ENCODE data around the gene TUT7. TPM values are rescaled to one million over a fixed set of nuclear protein-coding genes. Genes with fewer than 3 reads are reported as not detected.
"Not testable (repeated sequence)": the region's sequence is repeated elsewhere in the genome, so short reads cannot be mapped to it uniquely, and the experiment has no call there.

TUT7 gene
- total and polyA plus RNA-seq, 12 donors, result 12.7 to 51.7 (median 28.7) TPM

- Histone ChIP-seq H3K4me1 (replicated peaks in 1 of 2) (peaks cover 3 to 12% of the 10 kb centered on the region in 2 donors), H3K27ac (no peak overlapping the region), H3K9me3 (replicated peaks in 1 of 3) (no peaks in the 10 kb centered on the region), H3K36me3 (replicated peaks in 1 of 2) (peaks cover 0 to 86% of the 10 kb centered on the region in 2 donors), H3K27me3 (no peaks in the 10 kb centered on the region), H3K4me3 (no peak overlapping the region)
- 78 to 86% (median 80%) methylated on average over 4 of the region's 4 CpGs for WGBS, 4 donors
- TF ChIP-seq POLR2A (IDR thresholded peaks at IDR 0.05) (no peak), CTCF (IDR thresholded peaks at IDR 0.05) (no peak)
- intact Hi-C loops (cut with DNase I), result no loop called here
- DNase-seq, result no peak
Measured at GRCh38 chr9:86303316-86303975, 50.8 kb downstream of the TUT7 start.

DNA sequence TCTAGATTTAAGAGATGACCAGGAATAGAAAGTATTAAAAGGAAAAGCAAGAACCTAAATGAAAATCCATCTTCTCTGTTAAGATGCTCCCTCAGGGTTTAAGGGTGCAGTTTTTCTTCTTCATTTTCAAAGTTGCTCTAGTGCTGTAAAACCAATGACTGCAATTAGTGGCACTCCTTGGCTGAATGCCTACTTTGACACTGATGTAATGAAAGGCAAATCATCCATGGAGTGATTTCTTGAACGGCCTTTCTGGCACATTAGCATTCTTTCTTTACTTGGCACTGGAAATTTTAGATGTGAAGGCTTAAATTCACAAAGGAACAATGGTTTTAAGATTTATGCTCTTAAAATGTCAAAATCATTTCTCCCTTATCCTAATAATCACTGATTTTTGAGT lies 52.5 kb downstream of the TUT7 start:
- Histone ChIP-seq H3K27me3 (no peaks in the 10 kb centered on the region), H3K4me1 (replicated peaks in 1 of 2) (peaks cover 3 to 13% of the 10 kb centered on the region in 2 donors), H3K27ac (no peak overlapping the region), H3K36me3 (replicated peaks in 1 of 2) (peaks cover 0 to 82% of the 10 kb centered on the region in 2 donors), H3K4me3 (no peak overlapping the region), H3K9me3 (replicated peaks in 1 of 3) (no peaks in the 10 kb centered on the region)
- no peak for DNase-seq
- 73 to 93% (median 88%) methylated on average over 1 of the region's 1 CpG for WGBS, 4 donors
- TF ChIP-seq CTCF (IDR thresholded peaks at IDR 0.05) (no peak), POLR2A (IDR thresholded peaks at IDR 0.05) (no peak)
- intact Hi-C loops (cut with DNase I), result no loop called here

GRCh38 chr9:86300701-86301100 lies 53.5 kb downstream of the TUT7 start:
- TF ChIP-seq CTCF (IDR thresholded peaks at IDR 0.05), result no peak
- no peak for TF ChIP-seq POLR2A (IDR thresholded peaks at IDR 0.05)

GRCh38 chr9:86298873-86299272 lies 55.3 kb downstream of the TUT7 start:
- 60 to 71% (median 65%) methylated on average over 10 to 11 of the region's 11 CpGs for WGBS, 4 donors
- peak in 5 of 7 donors; percentile 32 to 65 (median 56) for DNase-seq
- Histone ChIP-seq H3K9me3 (replicated peaks in 1 of 3) (no peaks in the 10 kb centered on the region), H3K4me3 (peak overlapping the region in 1 of 4 donors; percentile 16), H3K36me3 (replicated peaks in 1 of 2) (peaks cover 0 to 57% of the 10 kb centered on the region in 2 donors), H3K27ac (peak overlapping the region in 2 of 5 donors; percentile 30 to 38), H3K4me1 (replicated peaks in 1 of 2) (peaks cover 0 to 7% of the 10 kb centered on the region in 2 donors), H3K27me3 (no peaks in the 10 kb centered on the region)
- no peak for TF ChIP-seq POLR2A (IDR thresholded peaks at IDR 0.05)
- TF ChIP-seq CTCF (IDR thresholded peaks at IDR 0.05), result no peak
- intact Hi-C loops (cut with DNase I), result no loop called here

More at GRCh38 chr9:86300701-86301100, 53.5 kb downstream of the TUT7 start:
- H3K4me3 ChIP-seq, result no peak overlapping the region
- peaks cover 3 to 13% of the 10 kb centered on the region in 2 donors for H3K4me1 ChIP-seq (replicated peaks in 1 of 2)
- no peaks in the 10 kb centered on the region for H3K27me3 ChIP-seq
- H3K27ac ChIP-seq, result no peak overlapping the region
- no peak for DNase-seq
- intact Hi-C loops (cut with DNase I), result no loop called here
- H3K36me3 ChIP-seq (replicated peaks in 1 of 2), result peaks cover 0 to 72% of the 10 kb centered on the region in 2 donors
- H3K9me3 ChIP-seq (replicated peaks in 1 of 3), result no peaks in the 10 kb centered on the region
- WGBS, 4 donors, result 94 to 97% (median 96%) methylated on average over 2 of the region's 2 CpGs

DNA sequence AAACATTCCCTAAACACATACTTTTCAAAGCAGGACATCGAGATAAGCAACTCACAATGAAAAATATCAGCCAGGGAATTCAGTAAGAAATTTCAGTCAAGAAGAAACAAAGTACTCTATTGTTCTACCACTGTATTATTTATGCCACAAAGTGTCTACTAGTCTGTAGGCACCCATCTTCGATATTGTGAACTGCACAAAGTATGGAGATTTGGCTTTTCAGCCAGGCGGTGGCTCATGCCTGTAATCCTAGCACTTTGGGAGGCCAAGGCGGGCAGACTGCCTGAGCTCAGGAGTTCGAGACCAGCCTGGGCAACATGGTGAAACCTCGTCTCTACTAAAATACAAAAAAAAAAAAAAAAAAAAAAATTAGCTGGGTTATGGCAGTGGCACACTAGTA lies 63.9 kb downstream of the TUT7 start:
- DNase-seq; intact Hi-C loops (cut with DNase I); H3K4me3 ChIP-seq; H3K4me1 ChIP-seq (replicated peaks in 1 of 2); H3K9me3 ChIP-seq (replicated peaks in 1 of 3); H3K27me3 ChIP-seq; H3K27ac ChIP-seq: not testable (repeated sequence)
- 89 to 92% (median 90%) methylated on average over 6 of the region's 6 CpGs for WGBS, 4 donors
- peaks cover 0 to 12% of the 10 kb centered on the region in 2 donors for H3K36me3 ChIP-seq (replicated peaks in 1 of 2)

Measured in adrenal gland (tissue), 12 donors.